Measurements from ENCODE around the gene EPS8L3.
A peak's percentile ranks its signal among the peaks of the same experiment; 100 is the strongest.
"Not testable (repeated sequence)": the region's sequence is repeated elsewhere in the genome, so short reads cannot be mapped to it uniquely, and the experiment has no call there.

EPS8L3 gene, protein sequence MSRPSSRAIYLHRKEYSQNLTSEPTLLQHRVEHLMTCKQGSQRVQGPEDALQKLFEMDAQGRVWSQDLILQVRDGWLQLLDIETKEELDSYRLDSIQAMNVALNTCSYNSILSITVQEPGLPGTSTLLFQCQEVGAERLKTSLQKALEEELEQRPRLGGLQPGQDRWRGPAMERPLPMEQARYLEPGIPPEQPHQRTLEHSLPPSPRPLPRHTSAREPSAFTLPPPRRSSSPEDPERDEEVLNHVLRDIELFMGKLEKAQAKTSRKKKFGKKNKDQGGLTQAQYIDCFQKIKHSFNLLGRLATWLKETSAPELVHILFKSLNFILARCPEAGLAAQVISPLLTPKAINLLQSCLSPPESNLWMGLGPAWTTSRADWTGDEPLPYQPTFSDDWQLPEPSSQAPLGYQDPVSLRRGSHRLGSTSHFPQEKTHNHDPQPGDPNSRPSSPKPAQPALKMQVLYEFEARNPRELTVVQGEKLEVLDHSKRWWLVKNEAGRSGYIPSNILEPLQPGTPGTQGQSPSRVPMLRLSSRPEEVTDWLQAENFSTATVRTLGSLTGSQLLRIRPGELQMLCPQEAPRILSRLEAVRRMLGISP

GRCh38 chr1:109763646-109764415 is at the start of gene EPS8L3:
Gene EPS8L3 (minus strand): TSS chr1:109763923. CDS start chr1:109761749, 2,174 bp downstream.
- no peak for DNase-seq

DNA sequence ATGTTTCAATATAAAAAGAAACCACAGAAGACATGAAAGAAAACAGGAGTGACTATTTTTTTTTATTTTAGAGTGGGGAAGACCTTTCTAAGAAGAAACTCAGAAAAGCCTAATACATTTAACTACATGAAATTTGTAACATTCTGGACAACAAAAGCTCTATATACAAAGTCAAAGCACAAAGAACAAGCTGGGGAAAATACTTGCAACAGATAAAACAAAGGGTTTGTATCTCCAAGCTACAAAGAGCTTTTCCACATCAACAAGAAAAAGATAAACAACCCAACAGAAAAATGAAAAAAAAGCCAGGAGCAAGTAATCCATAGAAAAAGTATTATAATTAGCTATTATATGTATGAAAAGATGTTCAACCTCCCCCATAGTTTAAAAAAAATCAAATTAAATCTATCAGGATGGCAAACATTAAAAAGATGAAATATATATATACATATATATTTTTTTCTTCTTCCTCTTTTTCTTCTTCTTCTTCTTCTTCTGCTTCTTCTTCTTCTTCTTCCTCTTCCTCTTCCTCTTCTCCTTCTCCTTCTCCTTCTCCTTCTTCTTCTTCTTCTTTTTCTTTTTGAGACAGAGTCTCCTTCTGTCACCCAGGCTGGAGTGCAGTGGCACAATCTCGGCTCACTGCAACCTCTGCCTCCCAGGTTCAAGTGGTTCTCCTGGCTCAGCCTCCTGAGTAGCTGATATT is 49.1 kb upstream of the EPS8L3 start:
- no peak for DNase-seq

DNA sequence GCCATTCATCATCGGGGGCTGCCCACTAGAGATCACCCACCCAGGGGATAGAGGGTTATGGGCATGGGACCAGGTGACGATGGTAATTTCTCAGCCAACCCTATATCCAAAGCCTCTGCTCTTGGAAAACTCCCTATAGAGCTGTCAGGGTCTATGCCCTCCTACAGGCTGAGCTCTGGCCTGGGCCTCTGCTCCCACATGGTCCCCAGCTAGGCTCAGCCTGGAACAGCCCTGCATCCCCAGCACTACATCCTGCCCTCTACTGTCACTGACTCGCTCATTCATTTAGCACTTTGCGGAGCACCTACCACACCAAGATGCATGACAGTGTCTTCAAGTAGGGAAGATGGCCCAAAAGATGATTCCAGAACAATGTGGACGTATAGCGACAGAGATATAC is 45.0 kb upstream of the EPS8L3 start:
- no peak for DNase-seq

GRCh38 chr1:109807822-109808680 is 44.3 kb upstream of the EPS8L3 start:
- no peak for DNase-seq

GRCh38 chr1:109807402-109807801 is 43.7 kb upstream of the EPS8L3 start:
- DNase-seq, result no peak

GRCh38 chr1:109806733-109807400 is 43.1 kb upstream of the EPS8L3 start:
- no peak for DNase-seq

- DNase-seq, result no peak
Observed at GRCh38 chr1:109805486-109806165, 41.9 kb upstream of the EPS8L3 start.

DNA sequence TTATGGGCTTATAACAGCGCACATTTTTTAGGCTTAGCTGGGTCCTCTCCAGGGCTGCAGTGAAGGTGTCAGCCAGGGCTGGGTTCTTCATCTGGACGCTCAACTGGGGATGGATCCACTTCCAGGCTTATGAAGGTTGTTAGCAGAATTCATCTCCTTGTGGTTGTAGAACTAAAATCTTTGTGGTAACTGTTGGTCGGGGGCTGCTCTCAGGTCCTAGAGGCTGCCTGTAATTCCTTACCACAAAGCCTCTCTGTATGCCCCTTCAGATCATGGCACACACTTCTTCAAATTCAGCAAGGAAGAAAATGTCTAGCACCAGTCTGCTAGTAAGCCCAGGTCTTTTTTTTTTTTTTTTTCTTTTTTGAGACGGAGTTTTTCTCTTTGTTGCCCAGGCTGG is 40.9 kb upstream of the EPS8L3 start:
- DNase-seq, result no peak

GRCh38 chr1:109803901-109804331 is 40.2 kb upstream of the EPS8L3 start:
- no peak for DNase-seq

GRCh38 chr1:109802901-109803561 is 39.3 kb upstream of the EPS8L3 start:
- peak; percentile 8 for DNase-seq

DNA sequence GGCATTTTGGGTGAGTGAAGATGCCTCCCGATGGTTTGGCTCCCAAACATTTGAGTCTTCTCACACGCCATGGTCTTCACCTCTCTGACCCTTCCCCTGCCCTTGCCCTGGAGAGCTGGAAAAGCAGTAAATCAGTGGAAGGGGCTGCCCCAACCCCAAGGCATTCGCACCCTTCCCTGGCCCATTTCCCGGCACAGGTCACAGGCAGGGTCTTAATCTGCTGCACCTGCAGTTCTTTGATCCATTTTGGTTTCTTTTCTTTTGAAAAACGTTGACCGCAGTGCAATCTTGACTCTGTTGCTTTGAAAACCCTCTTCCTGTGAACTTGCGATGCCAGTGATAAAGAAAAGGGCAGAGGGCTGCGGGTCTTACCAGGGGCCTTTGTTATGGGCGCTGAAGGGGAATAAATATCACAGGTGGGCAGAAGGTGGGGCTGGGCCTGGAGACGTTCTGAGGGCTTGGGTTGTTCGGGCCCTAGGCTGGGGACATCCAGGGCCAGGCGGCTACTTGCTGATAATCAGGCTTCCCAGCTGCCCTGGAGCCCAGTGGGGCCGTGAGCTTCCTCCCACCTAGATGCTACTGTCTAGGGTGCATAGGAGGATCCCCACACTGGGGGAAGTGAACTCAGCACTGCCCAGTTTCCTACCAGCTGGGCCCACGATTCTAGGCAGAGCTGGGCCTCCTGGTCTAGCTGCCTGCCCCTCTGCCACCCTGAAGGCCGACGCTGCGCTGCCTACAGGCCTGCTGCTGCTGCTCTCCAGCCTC is 38.6 kb upstream of the EPS8L3 start:
- peak; percentile 50 for DNase-seq

DNA sequence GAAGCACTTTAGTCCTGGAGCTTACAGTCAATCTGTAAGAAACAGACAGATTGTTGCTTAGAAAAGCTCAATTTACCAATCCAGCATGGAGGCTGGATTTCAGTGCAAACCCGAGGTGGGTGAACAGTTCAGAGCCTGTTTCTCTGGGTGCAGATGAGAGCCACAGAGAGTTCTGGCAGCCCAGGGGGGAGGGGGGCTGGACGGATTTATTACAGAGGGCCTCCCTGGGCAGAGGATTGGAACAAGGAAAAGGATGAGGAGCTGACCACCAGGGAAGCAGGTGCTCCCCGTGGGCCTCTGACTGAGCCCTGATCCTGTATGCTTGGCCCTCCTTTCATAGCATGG is 38.0 kb upstream of the EPS8L3 start:
- DNase-seq, result no peak

DNA sequence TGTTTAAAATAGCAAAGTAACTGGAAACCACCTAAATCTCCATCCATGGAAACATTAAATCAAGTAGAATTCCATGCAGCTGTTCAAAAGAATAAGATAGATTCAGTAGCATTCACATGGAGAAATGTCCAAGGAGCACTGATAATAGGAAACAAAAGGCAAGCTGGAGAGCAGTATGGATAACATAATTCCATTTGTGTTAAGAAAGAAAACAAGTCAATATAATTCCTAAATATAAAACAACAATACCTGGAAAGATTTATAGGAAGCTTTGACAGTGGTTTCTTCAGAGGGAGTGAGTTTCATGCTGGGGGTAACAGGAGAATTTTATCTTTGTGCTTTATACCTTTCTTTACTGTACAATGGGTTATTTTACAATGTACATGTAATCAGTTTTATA is 36.6 kb upstream of the EPS8L3 start:
- DNase-seq, result no peak

DNA sequence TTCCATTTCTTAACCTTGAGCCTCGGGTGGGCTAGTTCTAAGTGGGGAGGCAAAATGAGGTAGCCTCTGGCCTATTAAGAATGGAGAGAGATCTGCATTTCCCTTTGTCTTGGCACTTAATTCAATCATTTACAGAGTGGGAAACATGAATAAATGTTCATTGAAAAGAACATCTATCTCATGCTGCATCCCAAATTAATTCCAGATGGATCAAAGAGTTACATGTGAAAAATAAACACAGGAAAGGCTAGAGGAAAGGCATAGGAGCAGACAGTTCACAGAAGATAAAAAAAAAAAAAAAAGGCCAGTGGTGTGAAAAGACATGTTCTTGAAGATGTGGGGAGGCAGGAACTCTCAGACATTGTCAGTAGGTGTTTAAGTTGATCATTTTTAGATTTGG is 35.7 kb upstream of the EPS8L3 start:
- DNase-seq, result no peak

GRCh38 chr1:109797303-109797595 is 33.5 kb upstream of the EPS8L3 start:
- not testable (repeated sequence) for DNase-seq

DNA sequence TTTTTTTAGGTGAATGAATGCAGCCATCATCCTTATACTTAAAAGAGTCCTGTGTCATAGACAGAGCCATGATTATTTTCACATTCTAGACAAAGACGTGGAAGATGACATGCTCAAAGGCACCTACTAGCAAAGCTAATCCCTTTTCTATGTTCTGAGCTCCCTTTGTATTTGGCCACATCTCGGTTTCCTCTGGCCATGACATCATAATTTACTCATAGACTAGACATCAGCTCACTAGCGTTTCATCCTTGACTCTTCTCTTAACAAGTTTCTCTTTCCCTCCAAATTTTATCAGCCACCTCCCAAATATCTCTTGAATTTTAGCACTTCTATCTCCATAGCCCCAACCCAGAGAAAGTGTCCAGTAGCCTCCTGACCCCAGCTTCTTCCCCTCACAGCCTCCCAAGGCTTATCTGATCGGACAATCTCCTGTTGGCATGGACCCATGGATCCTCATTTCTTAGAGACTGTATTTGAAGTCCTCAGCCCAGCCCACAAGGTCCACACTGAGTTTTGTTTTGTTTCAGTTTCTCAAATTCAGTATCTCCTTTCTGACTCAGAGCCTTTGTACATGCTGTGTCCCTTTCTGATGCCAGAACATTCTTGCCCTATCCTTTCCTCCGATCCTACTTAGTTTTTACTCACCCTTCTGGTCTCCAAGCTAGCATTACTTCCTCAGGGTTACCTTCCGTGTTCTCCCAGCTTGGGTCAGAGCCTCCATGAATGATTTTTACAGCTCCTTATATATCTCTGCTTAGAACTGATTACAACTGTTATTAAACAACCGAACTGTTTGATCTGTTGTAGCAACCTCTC is 33.0 kb upstream of the EPS8L3 start:
- no peak for DNase-seq

DNA sequence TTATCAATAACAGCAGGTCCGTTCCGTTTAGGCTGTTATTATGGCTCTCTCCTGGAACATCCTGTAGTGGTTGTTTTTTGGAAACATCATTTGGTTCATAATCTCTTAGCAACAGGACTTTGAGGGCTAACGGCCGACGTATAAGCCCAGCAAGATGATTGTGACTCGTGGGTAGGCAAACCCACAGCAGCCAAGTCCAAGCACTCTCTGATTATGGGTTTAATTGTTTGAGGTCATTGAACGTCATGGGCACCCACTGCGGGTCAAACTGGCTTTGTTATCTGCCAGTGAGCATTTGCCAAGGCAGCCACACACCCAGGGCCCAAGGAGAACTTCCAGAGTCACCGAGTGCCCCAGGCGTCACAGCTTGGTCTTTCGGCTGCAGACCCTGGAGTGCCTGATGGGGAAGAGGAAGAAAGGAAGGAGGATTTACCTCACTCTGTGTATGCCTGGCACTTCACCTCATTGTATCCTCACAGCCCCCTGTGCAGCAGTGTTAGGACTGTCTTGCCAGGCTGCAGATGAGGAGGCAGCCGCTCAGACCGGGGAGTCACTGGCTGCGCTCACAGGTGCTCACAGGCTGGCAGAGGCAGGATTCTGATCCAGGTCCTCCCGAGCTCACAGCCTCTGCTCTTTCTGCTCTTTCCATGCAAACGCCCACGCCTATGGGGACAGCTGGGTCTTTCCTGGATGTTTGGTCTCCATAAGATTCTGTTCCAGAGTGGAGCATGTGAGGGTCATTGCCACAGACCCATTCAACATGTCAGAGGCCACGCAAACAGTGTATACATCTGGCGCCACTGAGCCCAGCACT is 30.8 kb upstream of the EPS8L3 start:
- DNase-seq, result no peak

All from activated effector memory CD4-positive, alpha-beta T cell treated with Interleukin-2 at 50 U/mL for 16 hours (primary cell).